HG02759 (cell line): ENCODE data around the gene CPNE2.
"Not testable (repeated sequence)": the region's sequence is repeated elsewhere in the genome, so short reads cannot be mapped to it uniquely, and the experiment has no call there.

Experiments
- ATAC-seq: cut with Tn5 transposase; IDR thresholded peaks from one replicate; pipeline ENCODE4 v1.9.1; 2021; ENCODE audit warnings: mild to moderate bottlenecking, moderate library complexity; ENCODE audit not compliant: unreplicated experiment

The CPNE2 gene

DNA sequence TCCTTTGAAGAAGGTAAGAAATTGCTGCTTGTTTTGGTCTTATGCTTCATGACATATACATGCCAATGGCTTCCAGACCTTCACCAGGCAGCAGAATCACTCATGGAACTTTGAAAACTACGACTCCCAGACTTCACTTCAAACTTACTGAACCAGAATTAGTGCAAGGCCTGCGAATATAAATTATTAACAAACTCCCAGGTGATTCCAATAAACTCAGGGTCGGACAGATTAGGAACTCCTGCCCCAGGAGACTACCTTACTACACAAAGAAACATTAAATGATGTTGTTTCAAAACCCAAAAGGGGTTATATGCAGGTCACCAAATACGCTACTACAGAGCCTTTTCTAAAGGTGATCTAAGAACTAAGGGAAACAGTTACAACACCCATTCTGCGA lies 73.1 kb downstream of the CPNE2 start:
- ATAC-seq: no peak

DNA sequence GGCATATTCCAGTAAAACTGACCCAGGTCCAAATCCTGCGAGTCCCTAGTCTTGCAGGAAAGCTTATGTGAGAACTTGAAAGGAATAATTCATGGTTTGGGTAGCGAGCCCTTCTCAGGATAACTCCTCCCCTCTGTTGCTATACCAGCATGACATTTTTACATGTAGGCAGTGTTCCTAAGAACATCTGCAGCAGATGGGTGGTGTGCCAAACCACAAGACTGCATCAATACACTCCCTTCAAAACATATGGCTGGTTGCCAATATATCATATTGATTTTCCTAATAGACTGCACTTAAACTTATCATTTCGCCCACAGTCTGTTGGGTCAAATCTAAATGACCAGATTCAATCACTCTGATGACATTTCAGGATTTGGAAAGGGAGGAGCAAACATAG lies 73.6 kb downstream of the CPNE2 start:
- ATAC-seq: no peak

DNA sequence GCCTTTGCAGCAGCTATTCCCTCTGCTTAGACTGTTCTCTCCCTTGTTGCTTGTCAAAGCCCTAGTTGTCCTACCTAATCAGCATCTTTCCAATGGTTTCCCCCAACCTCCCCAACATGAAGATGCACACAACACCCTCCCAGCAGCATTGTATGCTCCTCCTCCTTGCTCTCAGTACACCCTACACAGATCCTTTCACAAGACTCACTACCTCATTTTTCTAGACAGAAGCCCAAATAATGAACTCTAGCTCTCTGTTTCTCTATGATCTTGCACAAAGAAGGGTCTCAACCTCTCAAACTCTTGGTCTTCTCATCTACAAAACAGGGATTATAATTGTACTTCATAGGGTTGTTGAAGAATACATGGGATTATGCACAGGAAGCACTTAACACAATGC lies 74.1 kb downstream of the CPNE2 start:
- no peak for ATAC-seq

DNA sequence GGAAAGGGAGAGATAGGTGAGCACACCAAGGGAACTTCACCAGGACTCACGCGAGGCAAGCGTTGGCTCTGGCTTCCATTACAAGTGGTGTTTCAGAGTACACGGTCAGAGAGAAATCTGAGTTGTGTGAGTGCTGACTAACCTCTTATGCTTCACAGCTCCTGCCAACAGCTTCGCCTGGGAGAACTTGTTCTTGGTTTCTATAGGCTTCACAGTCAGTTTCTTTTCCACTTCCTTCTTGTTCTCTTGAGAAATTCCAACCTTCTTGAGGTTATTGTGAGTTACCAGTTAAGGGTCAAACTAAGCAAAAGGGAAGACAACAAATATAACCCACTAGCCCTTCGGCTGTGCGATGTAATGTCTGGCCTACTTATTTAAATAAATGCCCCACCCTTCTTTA lies 74.6 kb downstream of the CPNE2 start:
- ATAC-seq: no peak

DNA sequence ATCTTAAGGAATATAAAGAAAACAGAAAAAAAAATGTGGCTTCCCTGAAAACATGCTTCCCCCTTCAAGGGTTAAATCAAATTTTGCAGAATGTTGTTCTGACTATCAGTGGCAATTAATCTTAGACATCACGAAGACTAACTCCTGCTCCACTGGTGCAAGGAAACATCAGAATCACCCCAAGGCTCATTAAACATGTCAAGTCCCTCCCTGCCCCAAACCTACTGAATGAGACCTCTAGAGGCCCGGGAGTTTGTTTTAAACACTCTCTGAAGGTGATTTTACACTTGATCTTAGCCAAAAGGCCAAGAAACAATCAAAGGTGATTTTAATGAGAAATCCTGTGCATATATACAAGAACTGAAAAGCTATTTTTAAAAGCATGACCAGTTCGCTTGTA lies 75.2 kb downstream of the CPNE2 start:
- ATAC-seq: no peak

DNA sequence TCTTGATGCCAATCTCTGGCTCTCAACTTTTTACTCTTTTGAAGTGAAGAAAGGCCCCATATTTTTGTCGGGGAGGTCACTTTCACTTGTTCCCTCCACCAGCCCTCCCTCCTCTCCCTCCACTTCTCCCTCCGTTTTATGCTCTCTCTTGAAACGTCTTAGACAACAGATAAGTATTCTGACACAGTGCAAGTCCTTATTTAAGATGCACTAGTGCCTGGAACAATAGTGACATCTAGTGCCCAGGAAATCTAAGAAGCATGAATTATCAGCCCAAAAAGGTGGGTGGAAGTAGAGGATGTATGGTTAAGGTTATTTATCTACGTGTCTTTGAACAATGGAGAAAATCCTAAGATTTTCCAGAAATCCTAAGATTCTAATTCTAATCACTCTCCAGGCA lies 75.6 kb downstream of the CPNE2 start:
- no peak for ATAC-seq

DNA sequence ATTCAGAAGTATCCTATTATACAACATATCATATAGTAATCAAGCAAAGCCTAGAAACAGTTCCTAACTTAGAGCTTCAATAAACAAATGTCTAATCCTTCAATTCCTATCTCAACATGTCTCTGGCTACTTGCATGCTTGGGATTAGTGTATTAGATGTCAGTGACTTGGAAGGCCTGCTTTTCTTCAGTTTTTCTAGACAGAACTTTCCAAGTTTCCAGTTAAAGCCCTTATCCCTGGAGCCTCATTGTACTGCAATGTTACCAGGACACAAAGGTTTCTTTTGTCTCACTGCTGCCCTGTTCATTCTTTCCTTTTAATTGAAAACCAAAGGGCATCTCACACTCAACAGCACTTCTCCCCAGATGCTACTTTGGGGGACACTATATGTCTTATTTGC lies 76.9 kb downstream of the CPNE2 start:
- ATAC-seq: no peak

DNA sequence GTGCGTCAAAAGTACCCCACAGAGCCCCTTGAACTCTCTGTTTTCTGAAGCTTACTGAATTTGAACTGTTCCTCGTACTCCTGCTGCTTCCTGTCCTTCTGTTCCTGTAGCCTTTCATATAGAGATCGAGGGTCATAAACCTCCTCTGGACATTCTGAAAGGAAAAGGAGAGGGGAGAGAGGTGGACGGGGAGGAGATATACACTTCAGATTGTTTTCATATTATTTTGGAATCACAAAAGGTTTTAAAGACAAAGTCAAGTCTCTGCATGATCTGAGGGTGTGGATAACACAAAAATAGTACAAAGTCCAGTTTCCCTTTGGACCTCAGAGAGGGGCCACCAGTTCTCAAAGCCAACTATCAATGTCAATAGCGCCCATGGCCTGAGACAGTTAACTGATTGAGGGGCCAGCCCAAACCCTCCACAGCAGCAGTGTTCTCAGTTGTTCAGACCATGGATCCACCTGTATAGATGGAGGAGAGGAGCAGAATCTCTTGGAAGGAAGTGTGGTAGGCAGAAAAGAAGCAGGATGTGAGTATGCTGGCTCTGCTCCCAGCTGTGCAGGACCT lies 80.4 kb downstream of the CPNE2 start:
- no peak for ATAC-seq

DNA sequence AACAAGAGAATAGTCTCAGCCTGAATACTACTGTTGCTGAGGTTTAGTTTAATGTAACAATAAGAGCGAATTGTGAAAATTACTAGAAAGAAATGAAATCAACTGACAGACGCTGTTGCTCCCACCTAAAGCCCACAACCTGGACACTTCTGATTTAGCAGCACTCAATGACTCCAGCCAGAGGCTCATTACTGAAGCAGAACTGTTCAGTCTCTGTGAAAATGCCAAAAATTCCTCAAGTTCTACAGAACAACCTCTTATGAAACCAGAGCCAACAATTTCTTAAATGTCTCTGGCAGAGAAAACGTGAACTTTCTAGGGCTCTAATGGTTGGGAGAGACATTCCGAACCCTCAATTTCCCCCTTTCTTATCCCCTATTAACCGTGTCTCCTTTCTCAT lies 83.5 kb downstream of the CPNE2 start:
- no peak for ATAC-seq

DNA sequence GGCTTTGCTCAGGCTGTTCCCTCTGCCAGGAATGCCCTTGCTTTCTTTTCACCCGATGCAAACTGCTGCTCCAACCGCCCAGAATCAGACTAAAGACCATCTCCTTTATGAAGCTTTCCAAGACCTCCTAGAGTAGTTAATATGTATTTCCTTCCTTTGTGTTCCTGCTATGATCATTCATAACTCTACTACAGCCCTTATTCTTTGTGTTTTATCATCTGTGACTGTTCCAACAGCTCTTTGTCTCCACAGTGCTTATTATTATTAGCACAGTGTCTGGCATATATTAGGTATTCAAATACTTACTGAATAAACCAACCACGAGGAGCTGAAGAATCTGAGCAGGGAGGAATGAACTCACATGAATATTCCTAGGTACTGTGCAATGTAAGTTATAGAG lies 85.8 kb downstream of the CPNE2 start:
- ATAC-seq: no peak

DNA sequence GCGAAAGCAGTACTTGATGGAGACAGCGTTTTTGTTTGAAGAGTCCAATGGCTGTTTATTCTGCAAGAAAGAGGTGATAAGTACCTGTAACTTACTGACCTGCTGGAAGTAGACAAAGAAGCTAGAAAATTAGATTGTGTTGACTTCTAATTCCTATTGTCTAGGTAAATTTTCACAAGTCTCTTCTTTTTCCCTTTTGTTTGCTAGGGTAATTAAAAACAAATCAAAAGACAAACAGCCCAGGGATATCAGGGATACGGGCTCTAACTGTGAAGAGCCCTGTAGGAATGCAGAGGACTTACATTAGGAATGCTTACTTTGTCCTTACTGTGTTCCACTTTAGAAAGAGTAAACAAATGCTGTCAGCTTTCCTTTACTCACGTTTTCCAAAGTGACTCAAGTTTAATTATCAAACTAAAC lies 86.4 kb downstream of the CPNE2 start:
- ATAC-seq: no peak

DNA sequence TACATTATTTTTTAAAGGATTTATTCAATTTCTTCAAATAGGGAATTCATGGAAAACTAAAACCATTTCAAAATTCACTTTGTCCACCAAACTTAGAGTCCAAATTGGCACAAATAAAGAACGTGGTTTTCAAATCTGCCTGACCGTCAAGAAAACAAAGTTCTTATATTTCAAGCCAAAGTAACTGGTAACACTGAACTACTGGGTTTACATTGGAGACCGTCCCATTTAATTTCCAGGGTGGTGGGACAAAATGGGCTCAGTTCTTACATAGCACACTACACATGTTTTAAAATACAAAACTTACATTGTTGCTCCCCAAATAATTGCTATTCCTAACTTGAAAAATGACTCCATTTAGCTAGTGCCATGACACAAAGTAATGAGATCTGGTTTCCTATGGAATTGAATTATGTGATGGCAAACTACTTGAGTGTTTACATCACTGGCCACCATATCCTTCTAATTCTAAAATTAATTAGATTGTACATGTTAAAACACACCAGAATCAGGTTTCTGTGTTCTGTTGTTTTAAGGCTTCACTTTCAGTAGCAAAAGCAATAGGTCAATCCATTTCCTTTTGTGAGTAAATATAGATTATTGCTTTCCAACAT lies 86.9 kb downstream of the CPNE2 start:
- ATAC-seq: no peak

DNA sequence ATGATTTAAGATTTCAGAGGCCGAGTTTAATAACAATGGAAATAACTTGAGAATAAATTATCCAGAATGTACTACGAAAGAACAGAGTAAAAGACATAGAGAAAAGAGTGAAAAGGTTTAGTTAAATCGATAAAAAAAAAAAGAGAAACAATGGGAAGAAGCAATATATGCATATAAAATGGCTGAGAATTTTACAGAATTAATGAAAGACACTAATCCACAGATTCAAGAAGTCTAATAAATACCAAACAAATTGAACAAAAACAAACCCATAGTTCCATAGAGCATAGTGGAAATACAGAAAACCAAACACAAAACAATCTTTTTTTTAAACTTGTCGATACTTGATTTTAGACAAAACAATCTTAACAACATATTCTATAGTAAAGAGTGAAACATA lies 91.7 kb downstream of the CPNE2 start:
- ATAC-seq: no peak

DNA sequence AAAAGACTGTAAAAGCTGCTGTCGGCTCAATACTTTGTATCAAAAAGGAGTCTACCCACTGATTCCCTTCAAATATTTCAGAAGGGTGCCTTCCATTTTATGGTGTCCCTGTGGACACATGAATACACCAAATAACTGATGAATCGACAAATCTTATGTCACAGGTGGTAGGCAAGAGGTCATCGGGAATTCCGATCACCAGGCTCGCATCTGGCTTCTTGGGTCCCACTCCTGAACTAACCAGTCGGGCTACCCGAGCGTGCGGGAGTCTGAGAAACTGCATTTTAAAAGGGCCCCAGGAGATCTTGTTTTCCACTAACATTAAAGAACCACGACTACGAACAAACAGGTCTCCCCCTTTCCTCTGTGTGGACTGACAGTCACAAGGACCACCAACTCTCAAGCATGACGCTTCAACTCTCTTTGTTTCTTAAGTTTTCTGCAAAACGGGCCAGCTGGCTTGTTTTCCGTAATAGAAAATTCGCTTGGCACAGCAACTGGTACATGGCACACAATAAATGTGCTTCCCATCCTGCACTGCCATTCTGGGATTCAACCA lies 92.6 kb downstream of the CPNE2 start:
- ATAC-seq: no peak

DNA sequence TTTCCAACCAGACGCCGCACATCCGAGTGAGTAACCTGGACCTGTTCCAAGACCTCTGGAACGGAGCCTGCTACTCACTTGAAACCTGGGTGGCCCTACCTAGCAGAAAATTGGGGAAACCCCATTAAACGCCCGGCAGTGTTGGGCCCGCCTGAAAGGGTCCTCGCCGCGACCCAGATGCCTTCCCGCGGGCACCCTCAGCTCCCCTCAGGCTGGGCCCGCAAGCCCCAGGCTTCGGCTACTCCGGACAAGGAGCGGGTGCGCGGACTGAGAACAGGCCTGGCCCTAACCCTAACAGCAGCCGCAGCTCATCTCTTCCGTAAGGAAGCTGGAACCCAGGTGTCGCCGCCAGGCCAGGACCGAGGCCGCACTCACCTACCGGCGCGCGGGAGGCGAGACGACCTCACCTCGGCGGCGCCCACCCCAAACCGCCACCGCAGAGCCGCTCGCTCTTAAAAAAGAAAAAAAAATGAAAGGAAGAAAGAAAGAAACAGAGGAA lies 93.1 kb downstream of the CPNE2 start:
- ATAC-seq: peak; percentile 34

DNA sequence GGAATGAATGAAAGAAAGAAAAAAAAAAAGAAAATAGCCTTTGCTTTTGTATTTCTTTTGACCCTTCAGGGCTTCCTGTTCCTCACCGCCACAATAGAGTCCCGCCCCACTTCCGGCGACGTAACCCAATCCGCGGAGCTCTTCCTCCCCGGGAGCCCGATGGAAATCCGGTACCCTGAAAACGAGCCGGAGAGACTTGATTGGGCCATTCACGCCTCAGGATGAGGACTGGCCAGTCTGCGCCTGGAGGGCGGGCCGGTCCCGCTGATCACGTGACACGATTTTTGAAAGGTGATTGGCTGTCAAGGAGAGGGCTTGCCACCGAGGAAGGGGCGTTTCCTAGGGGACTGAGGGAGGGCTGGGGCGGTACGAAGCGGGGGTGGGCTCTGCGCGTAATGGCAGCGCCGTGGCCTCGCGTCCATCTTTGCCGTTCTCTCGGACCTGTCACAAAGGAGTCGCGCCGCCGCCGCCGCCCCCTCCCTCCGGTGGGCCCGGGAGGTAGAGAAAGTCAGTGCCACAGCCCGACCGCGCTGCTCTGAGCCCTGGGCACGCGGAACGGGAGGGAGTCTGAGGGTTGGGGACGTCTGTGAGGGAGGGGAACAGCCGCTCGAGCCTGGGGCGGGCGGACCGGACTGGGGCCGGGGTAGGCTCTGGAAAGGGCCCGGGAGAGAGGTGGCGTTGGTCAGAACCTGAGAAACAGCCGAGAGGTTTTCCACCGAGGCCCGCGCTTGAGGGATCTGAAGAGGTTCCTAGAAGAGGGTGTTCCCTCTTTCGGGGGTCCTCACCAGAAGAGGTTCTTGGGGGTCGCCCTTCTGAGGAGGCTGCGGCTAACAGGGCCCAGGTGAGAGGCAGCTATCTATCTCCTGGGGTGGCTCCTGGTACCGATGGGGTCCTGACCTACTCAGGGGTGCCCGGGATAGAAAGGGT lies 93.8 kb downstream of the CPNE2 start, which contains the start of the genes PSME3IP1 and RSPRY1:
Gene PSME3IP1, minus strand, starts transcription at position 95 of the 927 bp plus-strand sequence. CDS start 12,185 bp downstream, outside the sequence.
Gene RSPRY1, plus strand, starts transcription at position 385 of the 927 bp plus-strand sequence. CDS start 18,330 bp downstream, outside the sequence.
- peak; percentile 92 for ATAC-seq

DNA sequence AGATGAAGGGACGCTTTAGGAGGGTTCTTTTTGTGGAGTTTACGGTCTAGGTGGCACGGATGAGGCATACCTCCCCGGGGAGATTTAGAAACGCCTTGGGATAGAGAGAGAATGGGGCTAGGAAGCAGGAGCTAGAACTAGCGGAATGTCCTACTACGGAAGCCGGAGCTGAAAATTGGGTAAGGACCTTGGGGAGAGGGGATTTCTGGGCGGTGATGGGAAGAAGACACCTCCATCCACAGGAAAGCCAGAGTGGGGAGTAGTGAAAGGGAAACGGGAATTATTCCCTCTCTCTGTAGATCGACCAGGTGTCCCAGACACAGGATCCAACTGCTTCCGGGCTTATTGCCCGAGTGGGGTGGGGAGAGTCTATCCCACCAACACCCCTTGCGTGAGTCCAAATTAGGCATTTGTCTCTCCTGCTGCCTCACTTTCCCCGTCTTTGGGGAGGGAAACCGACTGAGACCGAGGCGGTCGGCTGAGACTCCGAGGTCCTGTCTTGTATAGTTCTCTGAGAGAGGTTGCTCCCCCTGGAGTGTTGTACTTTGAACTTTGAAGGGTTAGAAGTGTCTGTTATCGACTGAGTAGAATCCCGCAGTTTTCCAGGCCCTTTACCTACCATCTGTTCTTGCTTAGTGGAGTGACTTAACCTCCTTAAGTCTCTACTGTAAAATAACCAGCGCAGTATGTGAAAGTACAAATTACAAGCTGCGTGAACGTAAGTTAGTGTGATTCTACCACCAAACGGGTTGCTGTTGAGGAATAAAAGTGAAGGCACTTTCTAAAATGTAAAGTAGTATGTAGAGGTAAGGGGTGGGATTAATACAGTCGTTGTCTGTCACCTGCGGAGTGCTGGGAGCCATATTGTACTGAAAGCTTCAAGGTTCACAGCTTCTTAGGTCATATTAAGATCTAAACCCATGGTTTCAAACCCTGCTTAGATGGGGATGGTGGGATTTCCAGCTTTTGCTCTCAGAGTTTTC lies 94.8 kb downstream of the CPNE2 start:
- no peak for ATAC-seq

DNA sequence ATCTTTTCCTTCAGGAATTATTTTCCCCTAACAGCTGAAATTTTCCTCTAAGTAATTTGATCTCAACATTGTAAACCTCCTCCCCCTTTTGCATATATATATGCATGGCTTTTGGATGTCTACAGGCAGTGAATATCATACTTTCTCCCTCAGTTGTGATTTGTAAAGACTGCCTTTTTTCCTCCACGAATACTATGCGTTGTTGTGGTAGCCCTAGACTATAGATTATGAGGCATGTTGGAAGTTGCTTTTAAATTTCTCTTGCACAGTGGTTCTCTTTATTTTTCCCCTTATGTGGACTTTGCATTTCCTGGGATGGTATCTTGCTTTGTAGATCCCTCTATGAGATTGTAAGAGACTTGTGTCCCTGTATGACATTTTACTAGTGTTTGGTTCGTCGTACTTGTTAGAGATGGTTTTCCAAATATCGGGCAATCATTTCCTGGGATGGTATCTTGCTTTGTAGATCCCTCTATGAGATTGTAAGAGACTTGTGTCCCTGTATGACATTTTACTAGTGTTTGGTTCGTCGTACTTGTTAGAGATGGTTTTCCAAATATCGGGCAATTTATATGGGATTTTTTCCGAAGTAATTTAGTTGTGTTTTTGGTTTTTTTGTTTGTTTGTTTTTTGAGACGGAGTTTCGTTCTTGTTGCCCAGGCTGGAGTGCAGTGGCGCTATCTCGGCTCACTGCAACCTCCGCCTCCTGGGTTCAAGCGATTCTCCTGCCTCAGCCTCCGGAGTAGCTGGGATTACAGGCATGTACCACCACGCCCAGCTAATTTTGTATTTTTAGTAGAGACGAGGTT lies 95.7 kb downstream of the CPNE2 start:
- not testable (repeated sequence) for ATAC-seq

DNA sequence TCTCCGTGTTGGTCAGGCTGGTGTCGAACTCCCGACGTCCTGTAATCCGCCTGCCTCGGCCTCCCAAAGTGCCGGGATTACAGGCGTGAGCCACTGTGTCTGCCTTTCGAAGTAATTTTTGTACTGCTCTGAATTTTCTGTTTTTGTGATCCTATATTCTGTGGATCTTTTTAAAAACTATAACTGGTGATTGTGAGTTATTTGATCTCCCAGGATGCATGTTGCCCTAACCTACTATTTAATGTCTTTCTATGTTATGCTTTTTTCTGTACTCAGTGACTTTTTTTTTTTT lies 96.3 kb downstream of the CPNE2 start:
- ATAC-seq: no peak
